Hepatocyte (in vitro differentiated cells): ENCODE measurements around the gene CALHM6. TPM values are rescaled to one million over a fixed set of nuclear protein-coding genes. Genes with fewer than 3 reads are reported as not detected.

Experiments
- DNase-seq: peaks from one replicate; pipeline ENCODE4 v3.0.0-alpha.2; 2016; ENCODE audit warnings: low spot score
- H2AFZ ChIP-seq: fragments of 200-600 bp; sonication (generic); 2 replicates; pipeline ENCODE4 v1.6.0; 2016; ENCODE audit warnings: antibody characterized with exemption, mild to moderate bottlenecking
- H3K27ac ChIP-seq: fragments of 200-600 bp; sonication (generic); 2 replicates; pipeline ENCODE4 v1.5.1; 2016; ENCODE audit warnings: mild to moderate bottlenecking
- H3K27me3 ChIP-seq: fragments of 200-600 bp; sonication (generic); 2 replicates; pipeline ENCODE4 v1.6.1; 2016
- H3K36me3 ChIP-seq: fragments of 200-600 bp; sonication (generic); replicated peaks from 2 replicates; pipeline ENCODE4 v1.5.1; 2016; ENCODE audit warnings: low read depth; ENCODE audit not compliant: insufficient read depth
- H3K4me1 ChIP-seq: fragments of 200-600 bp; sonication (generic); 2 replicates; pipeline ENCODE4 v1.5.1; 2016; ENCODE audit warnings: mild to moderate bottlenecking, moderate library complexity; ENCODE audit not compliant: insufficient read depth
- H3K4me2 ChIP-seq: fragments of 200-600 bp; sonication (generic); 2 replicates; pipeline ENCODE4 v1.6.0; 2016
- H3K4me3 ChIP-seq: fragments of 200-600 bp; sonication (generic); 2 replicates; pipeline ENCODE4 v1.5.1; 2016; ENCODE audit warnings: mild to moderate bottlenecking
- H3K79me2 ChIP-seq: fragments of 200-600 bp; sonication (generic); 2 replicates; pipeline ENCODE4 v1.6.0; 2017; ENCODE audit warnings: mild to moderate bottlenecking
- H3K9me2 ChIP-seq: fragments of 200-600 bp; sonication (generic); replicated peaks from 2 replicates; pipeline ENCODE4 v1.6.0; 2017; ENCODE audit warnings: mild to moderate bottlenecking; ENCODE audit not compliant: insufficient read depth
- H3K9me3 ChIP-seq: fragments of 200-600 bp; sonication (generic); 2 replicates; pipeline ENCODE4 v1.5.1; 2016; ENCODE audit warnings: low read depth, mild to moderate bottlenecking
- H4K20me1 ChIP-seq: fragments of 200-600 bp; sonication (generic); 2 replicates; pipeline ENCODE4 v1.6.0; 2016; ENCODE audit warnings: mild to moderate bottlenecking; ENCODE audit not compliant: insufficient read depth, poor library complexity, severe bottlenecking
- EZH2 ChIP-seq: fragments of 200-600 bp; sonication (generic); IDR thresholded peaks from 2 replicates; pipeline ENCODE4 v1.6.1; 2016; ENCODE audit warnings: antibody characterized with exemption, mild to moderate bottlenecking, borderline replicate concordance
- EZH2phosphoT487 ChIP-seq: fragments of 200-600 bp; sonication (generic); IDR thresholded peaks from one replicate; pipeline ENCODE4 v1.6.1; 2018; ENCODE audit warnings: antibody characterized with exemption, mild to moderate bottlenecking, low read depth, moderate library complexity; ENCODE audit not compliant: unreplicated experiment, severe bottlenecking
- WGBS: methylation state at CpG from one replicate; pipeline ENCODE4 v1.1.6; 2016; ENCODE audit warnings: low lambda C conversion rate; ENCODE audit errors: missing lambda C conversion rate; 5-methylcytosine and 5-hydroxymethylcytosine counted together
- polyA plus RNA-seq: library from polyadenylated mRNA; unstranded; fragments of >200 nt; fragmentation: Nextera tagmentation; extraction: Ambion mirVana; gene quantifications from 2 replicates; pipeline ENCODE4 v1.2.1, GENCODE V29; 2016
- total RNA-seq: library from RNA; depleted of rRNA; stranded (reverse); fragments of >200 nt; gene quantifications from 2 replicates; pipeline ENCODE4 v1.2.3, GENCODE V29; 2014
- TF ChIP-seq, protein P1 (sequence below): fragments of 200-600 bp; sonication (generic); IDR thresholded peaks from 2 replicates; pipeline ENCODE4 v1.5.1; 2016; ENCODE audit warnings: antibody characterized with exemption, mild to moderate bottlenecking; ENCODE audit not compliant: poor library complexity

The CALHM6 gene
- total and polyA plus RNA-seq, 2 experiments from 2014 or later: 0.50 to 0.83 TPM

- 69% methylated on average over 6 of the region's 6 CpGs for WGBS
- Histone ChIP-seq H3K9me3 (no peaks in the 10 kb centered on the region), H3K4me2 (no peak overlapping the region), H4K20me1 (no peaks in the 10 kb centered on the region), H3K36me3 (no peaks in the 10 kb centered on the region), H2AFZ (no peak overlapping the region), H3K79me2 (no peaks in the 10 kb centered on the region), H3K27ac (no peak overlapping the region), H3K27me3 (no peaks in the 10 kb centered on the region), H3K9me2 (no peaks in the 10 kb centered on the region), H3K4me3 (no peak overlapping the region), H3K4me1 (no peaks in the 10 kb centered on the region)
- DNase-seq: no peak
- TF ChIP-seq EZH2 (no peak), EZH2phosphoT487 (no peak)
- TF ChIP-seq, protein P1, sequence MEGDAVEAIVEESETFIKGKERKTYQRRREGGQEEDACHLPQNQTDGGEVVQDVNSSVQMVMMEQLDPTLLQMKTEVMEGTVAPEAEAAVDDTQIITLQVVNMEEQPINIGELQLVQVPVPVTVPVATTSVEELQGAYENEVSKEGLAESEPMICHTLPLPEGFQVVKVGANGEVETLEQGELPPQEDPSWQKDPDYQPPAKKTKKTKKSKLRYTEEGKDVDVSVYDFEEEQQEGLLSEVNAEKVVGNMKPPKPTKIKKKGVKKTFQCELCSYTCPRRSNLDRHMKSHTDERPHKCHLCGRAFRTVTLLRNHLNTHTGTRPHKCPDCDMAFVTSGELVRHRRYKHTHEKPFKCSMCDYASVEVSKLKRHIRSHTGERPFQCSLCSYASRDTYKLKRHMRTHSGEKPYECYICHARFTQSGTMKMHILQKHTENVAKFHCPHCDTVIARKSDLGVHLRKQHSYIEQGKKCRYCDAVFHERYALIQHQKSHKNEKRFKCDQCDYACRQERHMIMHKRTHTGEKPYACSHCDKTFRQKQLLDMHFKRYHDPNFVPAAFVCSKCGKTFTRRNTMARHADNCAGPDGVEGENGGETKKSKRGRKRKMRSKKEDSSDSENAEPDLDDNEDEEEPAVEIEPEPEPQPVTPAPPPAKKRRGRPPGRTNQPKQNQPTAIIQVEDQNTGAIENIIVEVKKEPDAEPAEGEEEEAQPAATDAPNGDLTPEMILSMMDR: no peak
Observed at GRCh38 chr6:116438590-116439448, 22.4 kb upstream of the CALHM6 start.

DNA sequence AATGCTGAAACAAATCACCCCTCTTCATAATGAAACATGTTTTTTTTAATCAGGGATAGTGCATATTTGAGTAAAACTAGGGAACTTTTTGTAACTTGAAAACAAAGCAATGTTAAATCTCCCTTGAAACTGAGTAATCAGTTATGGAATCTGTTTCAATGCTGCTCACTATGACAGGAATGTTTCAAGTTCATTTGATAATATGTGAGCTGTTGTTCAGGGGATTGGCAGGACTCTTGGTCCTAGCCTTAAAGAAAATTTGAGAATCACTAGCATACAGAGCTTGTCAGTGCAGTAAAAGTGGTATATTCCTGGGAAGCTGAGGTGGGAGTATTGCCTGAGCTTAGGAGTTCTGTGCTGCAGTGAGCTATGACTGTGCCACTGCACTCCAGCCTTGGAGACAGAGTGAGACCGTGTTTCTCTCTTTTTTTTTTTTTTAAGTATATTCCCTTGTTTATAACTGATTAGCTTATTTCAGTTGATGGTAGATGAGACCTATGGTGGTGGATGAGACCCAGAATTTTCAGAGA, 21.6 kb upstream of the CALHM6 start:
- Histone ChIP-seq H3K9me3 (no peaks in the 10 kb centered on the region), H3K27me3 (no peaks in the 10 kb centered on the region), H3K4me3 (no peak overlapping the region), H2AFZ (no peak overlapping the region), H3K27ac (no peak overlapping the region), H3K9me2 (no peaks in the 10 kb centered on the region), H3K4me1 (no peaks in the 10 kb centered on the region), H3K36me3 (no peaks in the 10 kb centered on the region), H3K79me2 (no peaks in the 10 kb centered on the region), H4K20me1 (no peaks in the 10 kb centered on the region), H3K4me2 (no peak overlapping the region)
- TF ChIP-seq EZH2phosphoT487 (no peak), EZH2 (no peak)
- TF ChIP-seq, protein P1: no peak
- DNase-seq: no peak
- WGBS: 71% methylated on average over 1 of the region's 1 CpG

DNA sequence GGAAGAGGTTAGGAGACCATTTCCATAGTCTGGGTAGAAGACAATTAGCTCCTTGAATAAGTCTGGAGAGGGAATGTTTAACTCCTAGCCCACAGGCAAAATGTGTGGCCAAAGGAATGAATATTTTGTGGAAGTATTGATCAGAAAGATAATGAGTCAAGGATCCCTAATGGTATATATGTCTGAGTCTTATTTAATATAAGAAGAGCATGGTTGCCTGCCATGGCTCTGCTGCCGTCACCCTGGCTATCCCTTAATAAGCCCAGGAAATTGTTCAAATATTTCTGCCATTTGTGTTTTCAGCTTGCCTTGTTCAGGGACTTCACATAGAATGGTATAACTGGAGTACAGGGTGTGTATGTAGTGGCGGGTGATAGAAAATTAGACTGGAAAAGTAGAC, 18.1 kb upstream of the CALHM6 start:
- Histone ChIP-seq H4K20me1 (no peaks in the 10 kb centered on the region), H3K36me3 (no peaks in the 10 kb centered on the region), H3K79me2 (no peaks in the 10 kb centered on the region), H3K4me3 (no peak overlapping the region), H3K9me3 (no peaks in the 10 kb centered on the region), H2AFZ (no peak overlapping the region), H3K9me2 (no peaks in the 10 kb centered on the region), H3K4me2 (no peak overlapping the region), H3K27ac (no peak overlapping the region), H3K27me3 (no peaks in the 10 kb centered on the region), H3K4me1 (peaks cover 8% of the 10 kb centered on the region)
- WGBS: 87% methylated on average over 2 of the region's 2 CpGs
- DNase-seq: no peak
- TF ChIP-seq EZH2phosphoT487 (no peak), EZH2 (no peak)
- TF ChIP-seq, protein P1: no peak
